GM10266 (cell line): ENCODE results near the gene MARK3.
"Not testable (repeated sequence)": the region's sequence is repeated elsewhere in the genome, so short reads cannot be mapped to it uniquely, and the experiment has no call there.

Experiments
- DNase-seq: peaks from one replicate; pipeline ENCODE4 v3.0.0; 2012; ENCODE audit errors: extremely low spot score
- CTCF ChIP-seq: IDR thresholded peaks from 2 replicates; pipeline ENCODE4 v1.5.1; 2012; ENCODE audit warnings: mild to moderate bottlenecking, low read depth; ENCODE audit not compliant: control insufficient read depth, insufficient read depth; ENCODE audit errors: missing control alignments

The MARK3 gene

GRCh38 chr14:103353362-103353761 lies 31.9 kb upstream of the MARK3 start:
- no peak for TF ChIP-seq CTCF
- no peak for DNase-seq

GRCh38 chr14:103354141-103354540 lies 31.1 kb upstream of the MARK3 start:
- DNase-seq, result no peak
- TF ChIP-seq CTCF, result no peak

GRCh38 chr14:103356024-103356682 lies 29.1 kb upstream of the MARK3 start:
- TF ChIP-seq CTCF, result no peak
- DNase-seq, result no peak

- not testable (repeated sequence) for DNase-seq
Measured at GRCh38 chr14:103357552-103357951, 27.7 kb upstream of the MARK3 start.

- DNase-seq, result no peak
- TF ChIP-seq CTCF, result no peak
Measured at GRCh38 chr14:103360548-103360947, 24.7 kb upstream of the MARK3 start.

- no peak for TF ChIP-seq CTCF
Measured at GRCh38 chr14:103361867-103362266, 23.3 kb upstream of the MARK3 start.

GRCh38 chr14:103362780-103363179 lies 22.4 kb upstream of the MARK3 start:
- DNase-seq, result no peak
- TF ChIP-seq CTCF, result no peak

More at GRCh38 chr14:103361867-103362266, 23.3 kb upstream of the MARK3 start:
- DNase-seq, result no peak

GRCh38 chr14:103366741-103367140 lies 18.5 kb upstream of the MARK3 start:
- no peak for TF ChIP-seq CTCF
- DNase-seq, result no peak
